SK-N-SH (cell line): ENCODE data around the gene CGB2. TPM values are rescaled to one million over a fixed set of nuclear protein-coding genes. Genes with fewer than 3 reads are reported as not detected.

Experiments
- CTCF ChIA-PET: fragments of 300-600, 350-600 bp; formaldehyde crosslinking; extraction: SDS; loops from one replicate; lab custom pipeline; 2021; lab: Yijun Ruan, JAX
- POLR2A ChIA-PET: fragments of 350-600 bp; sonication (Branson Sonifier 250); formaldehyde crosslinking; extraction: SDS; loops from one replicate; lab custom pipeline; 2020; ENCODE audit warnings: antibody characterized with exemption, inconsistent platforms; lab: Yijun Ruan, JAX
- DNase-seq: peaks from one replicate; pipeline ENCODE4 v3.0.0; 2012
- H2AFZ ChIP-seq: fragments of 200-600 bp; sonication (generic); 2 replicates; pipeline ENCODE4 v1.8.1; 2016; ENCODE audit warnings: antibody characterized with exemption, mild to moderate bottlenecking, low read depth
- H3F3A ChIP-seq: fragments of 200-600 bp; sonication (generic); replicated peaks from 2 replicates; pipeline ENCODE3; 2016; ENCODE audit warnings: antibody characterized with exemption, mild to moderate bottlenecking; ENCODE audit not compliant: insufficient read depth
- H3K27ac ChIP-seq, 2 experiments: fragments of 200-500 bp in 1 of 2; fragments of 200-600 bp in 1 of 2; sonication (Bioruptor generic) in 1 of 2; sonication (generic), shearing (Covaris generic) in 1 of 2; 2 replicates each; pipeline versions ENCODE4 v1.5.1 to v1.6.1; 2014 to 2016; ENCODE audit warnings: low read depth in 2 of 2, inconsistent platforms in 1 of 2, low read length in 1 of 2, mild to moderate bottlenecking in 1 of 2, mixed read lengths in 1 of 2
- H3K27me3 ChIP-seq: fragments of 200-600 bp; sonication (generic), shearing (Covaris generic); 2 replicates; pipeline ENCODE4 v1.6.1; 2016; ENCODE audit warnings: mixed run types; ENCODE audit not compliant: insufficient read depth
- H3K36me3 ChIP-seq, 2 experiments: fragments of 200-500 bp in 1 of 2; fragments of 200-600 bp in 1 of 2; sonication (Bioruptor generic) in 1 of 2; sonication (generic) in 1 of 2; replicated peaks in 1 of 2; 2 replicates each; pipeline versions ENCODE3 to v1.5.1; 2014 to 2016; ENCODE audit warnings: low read length in 1 of 2, mild to moderate bottlenecking in 1 of 2; ENCODE audit not compliant: insufficient read depth in 2 of 2, control insufficient read depth in 1 of 2
- H3K4me1 ChIP-seq, 2 experiments: fragments of 200-500 bp in 1 of 2; fragments of 200-600 bp in 1 of 2; sonication (Bioruptor generic) in 1 of 2; sonication (generic), shearing (Covaris generic) in 1 of 2; 2 replicates each; pipeline versions ENCODE4 v1.5.1 to v1.6.1; 2014 to 2016; ENCODE audit warnings: low read depth in 1 of 2, low read length in 1 of 2, mixed run types in 1 of 2; ENCODE audit not compliant: insufficient read depth in 2 of 2, control insufficient read depth in 1 of 2
- H3K4me2 ChIP-seq: fragments of 200-600 bp; sonication (generic), shearing (Covaris generic); 2 replicates; pipeline ENCODE4 v1.6.1; 2017; ENCODE audit warnings: mixed run types
- H3K4me3 ChIP-seq, 2 experiments: fragments of 200-500 bp in 1 of 2; fragments of 200-600 bp in 1 of 2; sonication (Bioruptor generic) in 1 of 2; sonication (generic), shearing (Covaris generic) in 1 of 2; 2 replicates each; pipeline versions ENCODE4 v1.5.1 to v1.8.1; 2014 to 2016; ENCODE audit warnings: low read depth in 2 of 2, inconsistent platforms in 1 of 2, low read length in 1 of 2, mild to moderate bottlenecking in 1 of 2, mixed read lengths in 1 of 2, moderate library complexity in 1 of 2
- H3K79me2 ChIP-seq: fragments of 200-600 bp; sonication (generic); 2 replicates; pipeline ENCODE4 v1.8.1; 2017; ENCODE audit warnings: mild to moderate bottlenecking; ENCODE audit not compliant: insufficient read depth
- H3K9ac ChIP-seq: fragments of 200-600 bp; sonication (generic); 2 replicates; pipeline ENCODE4 v1.6.1; 2017; ENCODE audit warnings: mixed run types
- H3K9me2 ChIP-seq: fragments of 200-600 bp; sonication (generic); 2 replicates; pipeline ENCODE4 v1.6.1; 2017; ENCODE audit warnings: mixed run types
- H3K9me3 ChIP-seq: fragments of 200-600 bp; sonication (generic); 2 replicates; pipeline ENCODE4 v1.6.1; 2017; ENCODE audit warnings: mixed run types, mild to moderate bottlenecking, moderate library complexity
- H4K20me1 ChIP-seq: fragments of 200-600 bp; sonication (generic); 2 replicates; pipeline ENCODE4 v1.6.1; 2017; ENCODE audit warnings: mild to moderate bottlenecking, mixed run types; ENCODE audit not compliant: insufficient read depth
- CHD2 ChIP-seq: fragments of 150-350 bp; IDR thresholded peaks from 2 replicates; pipeline ENCODE4 v1.6.1; 2018; ENCODE audit warnings: low read length; ENCODE audit not compliant: partially characterized antibody
- ELF1 ChIP-seq: IDR thresholded peaks from 2 replicates; pipeline ENCODE4 v1.4.0; 2012
- EP300 ChIP-seq, 2 experiments: IDR thresholded peaks; 2 replicates each; pipeline versions ENCODE4 v1.4.0 to v1.6.1; 2012; ENCODE audit warnings: borderline replicate concordance in 1 of 2, low read depth in 1 of 2, low read length in 1 of 2
- EZH2phosphoT487 ChIP-seq: fragments of 200-600 bp; sonication (generic); IDR thresholded peaks from 2 replicates; pipeline ENCODE4 v1.6.1; 2017; ENCODE audit warnings: low read depth, mixed run types, mild to moderate bottlenecking, antibody characterized with exemption, moderate library complexity, borderline replicate concordance
- FOSL2 ChIP-seq: IDR thresholded peaks from 2 replicates; pipeline ENCODE4 v1.4.0; 2012; ENCODE audit warnings: low read depth, mild to moderate bottlenecking, moderate library complexity, borderline replicate concordance
- FOXJ3 ChIP-seq: sonication (generic); formaldehyde crosslinking; IDR thresholded peaks from 2 replicates; pipeline ENCODE4 v1.5.1; 2020; ENCODE audit warnings: mild to moderate bottlenecking, missing genetic modification reagents
- FOXM1 ChIP-seq: IDR thresholded peaks from 2 replicates; pipeline ENCODE4 v1.4.0; 2012; ENCODE audit warnings: low read depth, mild to moderate bottlenecking
- GABPA ChIP-seq: IDR thresholded peaks from 2 replicates; pipeline ENCODE4 v1.4.0; 2012; ENCODE audit warnings: low read depth, mild to moderate bottlenecking
- GATA2 ChIP-seq: sonication (generic); formaldehyde crosslinking; IDR thresholded peaks from 2 replicates; pipeline ENCODE4 v1.5.0; 2020; ENCODE audit warnings: mild to moderate bottlenecking, missing genetic modification reagents
- NRF1 ChIP-seq: IDR thresholded peaks from 2 replicates; pipeline ENCODE4 v1.6.1; 2012; ENCODE audit warnings: low read depth, mild to moderate bottlenecking, low read length
- PBX3 ChIP-seq: IDR thresholded peaks from 2 replicates; pipeline ENCODE4; 2012
- RCOR1 ChIP-seq: fragments of 150-350 bp; IDR thresholded peaks from 2 replicates; pipeline ENCODE4 v1.6.1; 2017; ENCODE audit warnings: antibody characterized with exemption, low read length
- REST ChIP-seq: IDR thresholded peaks from 2 replicates; pipeline ENCODE4 v1.6.1; 2012; ENCODE audit warnings: mild to moderate bottlenecking, low read depth, low read length, moderate library complexity
- RFX5 ChIP-seq: IDR thresholded peaks from 2 replicates; pipeline ENCODE4 v1.6.1; 2012; ENCODE audit warnings: mild to moderate bottlenecking, improper control_type of control experiment, low read length
- RXRA ChIP-seq: IDR thresholded peaks from 2 replicates; pipeline ENCODE4 v1.4.0; 2012; ENCODE audit warnings: low read depth, mild to moderate bottlenecking, borderline replicate concordance
- SIN3A ChIP-seq: IDR thresholded peaks from 2 replicates; pipeline ENCODE4 v1.6.1; 2012; ENCODE audit warnings: low read depth, mild to moderate bottlenecking, low read length, moderate library complexity, borderline replicate concordance
- SMC3 ChIP-seq: IDR thresholded peaks from 2 replicates; pipeline ENCODE4 v1.6.1; 2012; ENCODE audit warnings: low read depth, low read length, improper control_type of control experiment
- TAF1 ChIP-seq: IDR thresholded peaks from 2 replicates; pipeline ENCODE4 v1.6.1; 2012; ENCODE audit warnings: low read depth, mild to moderate bottlenecking, low read length, moderate library complexity, borderline replicate concordance
- TCF12 ChIP-seq: IDR thresholded peaks from 2 replicates; pipeline ENCODE4 v1.4.0; 2012
- USF1 ChIP-seq: IDR thresholded peaks from 2 replicates; pipeline ENCODE4 v1.4.0; 2012; ENCODE audit warnings: low read depth, borderline replicate concordance
- YY1 ChIP-seq: IDR thresholded peaks from 2 replicates; pipeline ENCODE4 v1.4.0; 2012; ENCODE audit warnings: low read depth, mild to moderate bottlenecking
- WGBS: methylation state at CpG from one replicate; pipeline ENCODE4 v1.1.6; 2017; ENCODE audit warnings: low lambda C conversion rate; 5-methylcytosine and 5-hydroxymethylcytosine counted together
- polyA plus RNA-seq, 3 experiments: library from polyadenylated mRNA; depleted of rRNA; stranded (reverse); fragments of >200 nt; gene quantifications; 2 replicates each; pipeline ENCODE4 v1.2.3, GENCODE V29; 2012

CGB2 gene
- polyA plus RNA-seq, 1 of the 3 experiments (the other 2 are of a cell fraction), result 0.64 TPM

- TF ChIP-seq EZH2phosphoT487, result no peak
- TF ChIP-seq, all 33 proteins: peak for 0
Observed at GRCh38 chr19:48985711-48986110, 46.0 kb upstream of the CGB2 start (continued).

- H2AFZ ChIP-seq, result no peak overlapping the region
- peaks cover 5 to 49% of the 10 kb centered on the region in 2 experiments for H3K36me3 ChIP-seq
- H3K4me3 ChIP-seq, result no peak overlapping the region
- WGBS, result 96% methylated on average over 3 of the region's 3 CpGs
- TF ChIP-seq ELF1 (no peak), RCOR1 (no peak), EP300 (IDR thresholded peaks at IDR 0.05; ENCODE audit: borderline replicate concordance in 1 of 2, low read depth in 1 of 2, low read length in 1 of 2) (no peak), SIN3A (no peak), NRF1 (no peak), FOSL2 (no peak), RXRA (no peak), SMC3 (no peak), YY1 (no peak), FOXM1 (no peak), CHD2 (no peak), FOXJ3 (no peak), GATA2 (no peak), GABPA (no peak)
- TF ChIP-seq, all 33 proteins: peak for 0
- Histone ChIP-seq H3K27me3 (no peaks in the 10 kb centered on the region), H3K4me1 (no peaks in the 10 kb centered on the region), H3K9me2 (no peaks in the 10 kb centered on the region), H3K9me3 (no peaks in the 10 kb centered on the region), H4K20me1 (no peaks in the 10 kb centered on the region), H3K4me2 (no peak overlapping the region), H3K79me2 (peaks cover 22% of the 10 kb centered on the region), H3F3A (no peaks in the 10 kb centered on the region), H3K9ac (no peak overlapping the region), H3K27ac (no peak overlapping the region)
- CTCF ChIA-PET, result interaction anchor here (0.9 to 1.9 kb wide), 4 partner anchors 10 to 15 kb away, joined by 3 to 11 read pairs (median 6); no protein-coding TSS in a partner anchor
- POLR2A ChIA-PET, result no interaction called here
- DNase-seq, result no peak
Observed at GRCh38 chr19:48986211-48986610, 45.5 kb upstream of the CGB2 start.

GRCh38 chr19:48987323-48987722 is 44.4 kb upstream of the CGB2 start:
- POLR2A ChIA-PET, result interaction anchor here (0.6 kb wide), 1 partner anchor 8 kb away, joined by 3 read pairs; no protein-coding TSS in a partner anchor
- no peak for TF ChIP-seq SMC3
- no peak for TF ChIP-seq REST
- TF ChIP-seq USF1, result no peak
- TF ChIP-seq RFX5, result no peak
- TF ChIP-seq PBX3, result no peak
- TF ChIP-seq SIN3A, result no peak
- no peak for TF ChIP-seq TAF1
- TF ChIP-seq FOSL2, result no peak
- no peak for TF ChIP-seq EZH2phosphoT487
- no peak for TF ChIP-seq YY1
- no peak for TF ChIP-seq RCOR1
- no peak for TF ChIP-seq EP300 (IDR thresholded peaks at IDR 0.05; ENCODE audit: borderline replicate concordance in 1 of 2, low read depth in 1 of 2, low read length in 1 of 2)
- TF ChIP-seq TCF12, result no peak
- TF ChIP-seq FOXJ3, result no peak
- TF ChIP-seq RXRA, result no peak

More at GRCh38 chr19:48987323-48987722, 44.4 kb upstream of the CGB2 start:
- Histone ChIP-seq H3K9me3 (no peaks in the 10 kb centered on the region), H3K4me2 (no peak overlapping the region), H3K27ac (no peak overlapping the region), H4K20me1 (no peaks in the 10 kb centered on the region), H3K79me2 (peaks cover 33% of the 10 kb centered on the region), H3K4me3 (no peak overlapping the region), H3F3A (peaks cover under 1% of the 10 kb centered on the region), H3K27me3 (no peaks in the 10 kb centered on the region), H2AFZ (no peak overlapping the region), H3K4me1 (peaks cover 0 to 7% of the 10 kb centered on the region in 2 experiments; a peak in 1 of 4 replicates), H3K9me2 (no peaks in the 10 kb centered on the region), H3K36me3 (peaks cover 5 to 40% of the 10 kb centered on the region in 2 experiments), H3K9ac (no peak overlapping the region)
- WGBS, result 98% methylated on average over 5 of the region's 7 CpGs
- CTCF ChIA-PET, result interaction anchor here (0.9 to 1.9 kb wide), 5 partner anchors 11 to 248 kb away, joined by 3 to 11 read pairs (median 5); no protein-coding TSS in a partner anchor
- DNase-seq, result no peak
